Measurements from ENCODE around the gene ADAMTS18.

The ADAMTS18 gene

GRCh38 chr16:77393955-77394354, 40.9 kb downstream of the ADAMTS18 start:
- no peak for DNase-seq (ENCODE audit: low spot score)

GRCh38 chr16:77387815-77388209, 47.0 kb downstream of the ADAMTS18 start:
- DNase-seq (ENCODE audit: low spot score) = no peak

GRCh38 chr16:77386831-77387814, 47.7 kb downstream of the ADAMTS18 start:
- DNase-seq (ENCODE audit: low spot score) = no peak

- DNase-seq (ENCODE audit: low spot score) = no peak
Observed at GRCh38 chr16:77385481-77385880, 49.4 kb downstream of the ADAMTS18 start.

GRCh38 chr16:77383606-77384187, 51.1 kb downstream of the ADAMTS18 start:
- DNase-seq (ENCODE audit: low spot score) = no peak

- DNase-seq (ENCODE audit: low spot score) = no peak
Observed at GRCh38 chr16:77376358-77376757, 58.5 kb downstream of the ADAMTS18 start.

- no peak for DNase-seq (ENCODE audit: low spot score)
Observed at GRCh38 chr16:77375396-77375795, 59.4 kb downstream of the ADAMTS18 start.

- no peak for DNase-seq (ENCODE audit: low spot score)
Observed at GRCh38 chr16:77374384-77374783, 60.5 kb downstream of the ADAMTS18 start.

- no peak for DNase-seq (ENCODE audit: low spot score)
Observed at GRCh38 chr16:77373726-77374125, 61.1 kb downstream of the ADAMTS18 start.

- DNase-seq (ENCODE audit: low spot score) = no peak
Observed at GRCh38 chr16:77364770-77365169, 70.1 kb downstream of the ADAMTS18 start.

GRCh38 chr16:77359065-77359502, 75.8 kb downstream of the ADAMTS18 start:
- peak; percentile 67 for DNase-seq (ENCODE audit: low spot score)

- DNase-seq (ENCODE audit: low spot score) = no peak
Observed at GRCh38 chr16:77353587-77354263, 81.1 kb downstream of the ADAMTS18 start.

GRCh38 chr16:77344341-77344740, 90.5 kb downstream of the ADAMTS18 start:
- no peak for DNase-seq (ENCODE audit: low spot score)

GRCh38 chr16:77336637-77337036, 98.2 kb downstream of the ADAMTS18 start:
- no peak for DNase-seq (ENCODE audit: low spot score)

- no peak for DNase-seq (ENCODE audit: low spot score)
Observed at GRCh38 chr16:77335652-77336234, 99.1 kb downstream of the ADAMTS18 start.

- no peak for DNase-seq (ENCODE audit: low spot score)
Observed at GRCh38 chr16:77332792-77333191, 102.0 kb downstream of the ADAMTS18 start.

GRCh38 chr16:77331802-77332586, 102.8 kb downstream of the ADAMTS18 start:
- DNase-seq (ENCODE audit: low spot score) = no peak

GRCh38 chr16:77331043-77331442, 103.8 kb downstream of the ADAMTS18 start:
- no peak for DNase-seq (ENCODE audit: low spot score)

GRCh38 chr16:77330332-77331042, 104.3 kb downstream of the ADAMTS18 start:
- no peak for DNase-seq (ENCODE audit: low spot score)

GRCh38 chr16:77328768-77329167, 106.1 kb downstream of the ADAMTS18 start:
- no peak for DNase-seq (ENCODE audit: low spot score)

- DNase-seq (ENCODE audit: low spot score) = no peak
Observed at GRCh38 chr16:77328274-77328673, 106.6 kb downstream of the ADAMTS18 start.
